Parathyroid adenoma (tissue), 2 donors: ENCODE data around the gene RIN3.

Experiments
- H2AFZ ChIP-seq: fragments of 300-600 bp; sonication (generic); one replicate; pipeline ENCODE4 v1.7.0; 2017; ENCODE audit warnings: antibody characterized with exemption, mild to moderate bottlenecking
- H3K27ac ChIP-seq: fragments of 300-600 bp; sonication (generic); one replicate; pipeline ENCODE4 v1.7.0; 2017
- H3K27me3 ChIP-seq: fragments of 300-600 bp; sonication (generic); one replicate; pipeline ENCODE4 v1.7.0; 2017; ENCODE audit warnings: low read length; ENCODE audit not compliant: control insufficient read depth, insufficient read depth
- H3K36me3 ChIP-seq: fragments of 300-600 bp; sonication (generic); one replicate; pipeline ENCODE4 v1.7.0; 2017; ENCODE audit warnings: low read length; ENCODE audit not compliant: control insufficient read depth, insufficient read depth
- H3K4me1 ChIP-seq: fragments of 300-600 bp; sonication (generic); one replicate; pipeline ENCODE4 v1.7.0; 2017; ENCODE audit warnings: control low read depth
- H3K4me2 ChIP-seq: fragments of 300-600 bp; sonication (generic); one replicate; pipeline ENCODE4 v1.7.0; 2017; ENCODE audit warnings: low read length
- H3K4me3 ChIP-seq: fragments of 300-600 bp; sonication (generic); one replicate; pipeline ENCODE4 v1.7.0; 2017; ENCODE audit warnings: low read depth, low read length
- H3K79me2 ChIP-seq: fragments of 300-600 bp; sonication (generic); one replicate; pipeline ENCODE4 v1.7.0; 2017; ENCODE audit warnings: control low read depth
- H3K9ac ChIP-seq: fragments of 300-600 bp; sonication (generic); one replicate; pipeline ENCODE4 v1.7.0; 2017; ENCODE audit warnings: mild to moderate bottlenecking
- H3K9me3 ChIP-seq: fragments of 300-600 bp; sonication (generic); one replicate; pipeline ENCODE4 v1.7.0; 2017; ENCODE audit warnings: low read length; ENCODE audit not compliant: control insufficient read depth
- CTCF ChIP-seq: fragments of 300-600 bp; sonication (generic); IDR thresholded peaks from one replicate; pipeline ENCODE4 v1.7.0; 2017; ENCODE audit warnings: antibody characterized with exemption, mild to moderate bottlenecking
- donor health status: primary hyperparathyroidism.

The RIN3 gene

GRCh38 chr14:92565040-92565717 lies 51.6 kb downstream of the RIN3 start:
- no peak for TF ChIP-seq CTCF
- H3K27ac ChIP-seq = no peak overlapping the region

DNA sequence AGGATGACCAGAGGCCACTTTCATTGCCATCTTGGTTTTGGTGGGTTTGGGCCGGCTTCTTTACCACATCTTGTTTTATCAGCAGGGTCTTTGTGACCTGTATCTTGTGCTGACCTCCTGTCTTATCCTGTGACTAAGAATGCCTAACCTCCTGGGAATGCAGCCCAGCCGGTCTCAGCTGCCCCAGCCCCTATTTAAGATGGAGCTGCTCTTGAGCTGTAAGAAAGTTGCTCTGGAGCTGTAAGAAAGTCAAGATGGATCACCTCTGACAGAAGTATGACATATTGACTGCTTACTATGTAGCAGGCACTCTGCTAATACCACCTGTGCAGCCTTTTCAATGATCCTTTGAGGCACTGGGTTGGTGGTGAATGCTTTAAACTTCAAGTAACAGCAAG lies 52.1 kb downstream of the RIN3 start:
- no peak overlapping the region for H3K9ac ChIP-seq
- no peaks in the 10 kb centered on the region for H3K9me3 ChIP-seq
- no peak overlapping the region for H3K27ac ChIP-seq
- no peak overlapping the region for H3K4me2 ChIP-seq
- H3K79me2 ChIP-seq = peaks cover 12% of the 10 kb centered on the region
- H2AFZ ChIP-seq = no peak overlapping the region
- H3K36me3 ChIP-seq = no peaks in the 10 kb centered on the region
- no peaks in the 10 kb centered on the region for H3K27me3 ChIP-seq
- H3K4me1 ChIP-seq = no peaks in the 10 kb centered on the region
- no peak for TF ChIP-seq CTCF
- H3K4me3 ChIP-seq = no peak overlapping the region

More at GRCh38 chr14:92565040-92565717, 51.6 kb downstream of the RIN3 start:
- Histone ChIP-seq H3K9me3 (no peaks in the 10 kb centered on the region), H2AFZ (no peak overlapping the region), H3K4me3 (no peak overlapping the region), H3K9ac (no peak overlapping the region), H3K27me3 (no peaks in the 10 kb centered on the region), H3K79me2 (peaks cover 16% of the 10 kb centered on the region), H3K4me1 (no peaks in the 10 kb centered on the region), H3K4me2 (no peak overlapping the region), H3K36me3 (no peaks in the 10 kb centered on the region)

- Histone ChIP-seq H3K27ac (no peak overlapping the region), H3K9me3 (no peaks in the 10 kb centered on the region), H3K79me2 (peaks cover 14% of the 10 kb centered on the region)
Measured at GRCh38 chr14:92567173-92567725, 53.7 kb downstream of the RIN3 start.

GRCh38 chr14:92568621-92569479 lies 55.3 kb downstream of the RIN3 start:
- no peak for TF ChIP-seq CTCF

More at GRCh38 chr14:92567173-92567725, 53.7 kb downstream of the RIN3 start:
- Histone ChIP-seq H2AFZ (no peak overlapping the region), H3K27me3 (no peaks in the 10 kb centered on the region), H3K36me3 (no peaks in the 10 kb centered on the region), H3K4me3 (no peak overlapping the region), H3K9ac (no peak overlapping the region), H3K4me2 (no peak overlapping the region), H3K4me1 (no peaks in the 10 kb centered on the region)
- no peak for TF ChIP-seq CTCF

More at GRCh38 chr14:92568621-92569479, 55.3 kb downstream of the RIN3 start:
- no peak overlapping the region for H3K4me3 ChIP-seq
- no peaks in the 10 kb centered on the region for H3K36me3 ChIP-seq
- no peak overlapping the region for H2AFZ ChIP-seq
- H3K27me3 ChIP-seq = no peaks in the 10 kb centered on the region
- no peak overlapping the region for H3K27ac ChIP-seq
- H3K4me1 ChIP-seq = no peaks in the 10 kb centered on the region
- H3K79me2 ChIP-seq = peaks cover 14% of the 10 kb centered on the region
- H3K9ac ChIP-seq = no peak overlapping the region
- H3K9me3 ChIP-seq = no peaks in the 10 kb centered on the region
- no peak overlapping the region for H3K4me2 ChIP-seq
